Fibroblast of villous mesenchyme (primary cell): ENCODE measurements around the gene C6orf89. TPM values are rescaled to one million over a fixed set of nuclear protein-coding genes. Genes with fewer than 3 reads are reported as not detected.
"Not testable (repeated sequence)": the region's sequence is repeated elsewhere in the genome, so short reads cannot be mapped to it uniquely, and the experiment has no call there.

Experiments used
- DNase-seq: peaks from one replicate; pipeline ENCODE4 v3.0.0-alpha.2; 2010; ENCODE audit warnings: low read depth
- H3K4me3 ChIP-seq: 2 replicates; pipeline ENCODE4 v1.5.1; 2011; ENCODE audit warnings: low read depth, mild to moderate bottlenecking, low read length
- total RNA-seq: library from RNA; depleted of rRNA; stranded (reverse); fragments of >200 nt; gene quantifications from 2 replicates; pipeline ENCODE4 v1.2.3, GENCODE V29; 2012
- TF ChIP-seq, protein P1 (sequence below): IDR thresholded peaks from 2 replicates; pipeline ENCODE4 v1.5.1; 2012; ENCODE audit warnings: low read depth, mild to moderate bottlenecking, low read length; ENCODE audit not compliant: insufficient read depth

Gene C6orf89
- total RNA-seq, 1 donor = 63.9 TPM

DNA sequence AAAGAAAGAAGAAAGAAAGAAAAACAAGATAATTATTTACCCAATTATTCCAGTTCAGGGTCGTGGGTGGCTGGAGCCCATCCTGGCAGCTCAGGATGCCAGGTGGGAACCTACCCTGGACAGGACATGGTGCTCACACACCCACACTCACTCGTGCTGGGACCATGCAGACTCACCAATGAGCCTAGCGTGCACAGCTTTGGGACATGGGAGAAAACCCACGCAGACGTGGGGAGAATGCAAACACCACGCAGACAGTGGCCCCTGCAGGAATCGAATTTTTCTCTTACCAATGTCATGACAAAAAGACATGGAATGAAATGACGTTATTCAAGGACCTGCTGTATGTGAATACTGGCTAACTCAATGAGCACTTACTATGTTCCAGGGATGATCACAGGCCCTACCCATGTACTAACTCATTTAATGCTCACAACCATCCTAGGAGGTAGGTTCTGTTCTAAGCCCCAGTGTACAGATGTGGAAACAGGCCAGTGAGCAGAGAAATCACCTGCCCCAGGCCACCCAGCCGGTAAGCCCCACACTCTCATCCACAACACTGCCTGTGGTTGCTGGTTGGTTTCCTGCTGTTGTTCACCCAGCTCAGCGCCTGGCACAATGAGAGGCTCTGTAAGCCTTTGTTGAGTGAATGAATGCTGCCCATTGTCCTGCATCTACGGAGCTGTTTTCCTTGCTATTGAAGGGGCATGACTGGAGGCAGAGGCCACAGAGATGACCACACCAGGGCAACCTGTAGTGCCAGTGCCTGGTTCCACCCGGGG is 62.0 kb downstream of the C6orf89 start:
- no peak for DNase-seq
- TF ChIP-seq, protein P1, sequence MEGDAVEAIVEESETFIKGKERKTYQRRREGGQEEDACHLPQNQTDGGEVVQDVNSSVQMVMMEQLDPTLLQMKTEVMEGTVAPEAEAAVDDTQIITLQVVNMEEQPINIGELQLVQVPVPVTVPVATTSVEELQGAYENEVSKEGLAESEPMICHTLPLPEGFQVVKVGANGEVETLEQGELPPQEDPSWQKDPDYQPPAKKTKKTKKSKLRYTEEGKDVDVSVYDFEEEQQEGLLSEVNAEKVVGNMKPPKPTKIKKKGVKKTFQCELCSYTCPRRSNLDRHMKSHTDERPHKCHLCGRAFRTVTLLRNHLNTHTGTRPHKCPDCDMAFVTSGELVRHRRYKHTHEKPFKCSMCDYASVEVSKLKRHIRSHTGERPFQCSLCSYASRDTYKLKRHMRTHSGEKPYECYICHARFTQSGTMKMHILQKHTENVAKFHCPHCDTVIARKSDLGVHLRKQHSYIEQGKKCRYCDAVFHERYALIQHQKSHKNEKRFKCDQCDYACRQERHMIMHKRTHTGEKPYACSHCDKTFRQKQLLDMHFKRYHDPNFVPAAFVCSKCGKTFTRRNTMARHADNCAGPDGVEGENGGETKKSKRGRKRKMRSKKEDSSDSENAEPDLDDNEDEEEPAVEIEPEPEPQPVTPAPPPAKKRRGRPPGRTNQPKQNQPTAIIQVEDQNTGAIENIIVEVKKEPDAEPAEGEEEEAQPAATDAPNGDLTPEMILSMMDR = no peak
- H3K4me3 ChIP-seq = no peak overlapping the region

DNA sequence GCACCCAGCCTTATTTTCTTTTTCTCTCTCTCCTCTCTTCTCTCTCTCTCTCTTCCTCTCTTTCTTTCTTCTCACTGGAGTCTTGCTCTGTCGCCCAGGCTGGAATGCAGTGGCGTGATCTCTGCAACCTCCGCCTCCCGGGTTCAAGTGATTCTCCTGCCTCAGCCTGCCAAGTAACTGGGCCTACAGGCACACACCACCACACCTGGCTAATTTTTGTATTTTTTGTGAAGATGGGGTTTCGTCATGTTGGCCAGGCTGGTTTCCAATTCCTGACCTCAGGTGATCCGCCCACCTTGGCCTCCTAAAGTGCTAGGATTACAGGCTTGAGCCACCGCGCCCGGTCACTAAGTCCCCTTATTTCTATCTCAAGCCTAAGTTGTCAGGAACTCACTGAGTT is 63.3 kb downstream of the C6orf89 start:
- DNase-seq, H3K4me3 ChIP-seq: not testable (repeated sequence)

DNA sequence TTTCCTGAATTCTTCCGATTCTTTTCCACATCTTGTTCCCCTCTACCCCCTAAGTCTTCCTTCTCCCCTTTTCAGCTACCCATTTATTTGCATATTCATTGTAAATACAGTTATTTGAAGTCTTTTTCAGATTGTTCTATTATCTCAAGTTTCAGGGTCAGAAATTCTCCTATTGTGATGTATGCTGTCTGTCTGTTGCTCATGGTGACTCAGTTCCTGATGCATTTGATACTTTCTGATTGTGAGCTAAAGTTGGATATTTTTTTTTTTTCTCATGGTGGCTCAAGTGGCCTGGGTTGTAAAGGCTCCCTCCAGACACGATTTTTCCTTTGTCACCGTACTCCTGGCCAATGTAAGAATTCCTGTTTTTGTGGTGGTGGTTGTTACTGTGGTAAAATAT is 63.9 kb downstream of the C6orf89 start:
- DNase-seq = no peak
- TF ChIP-seq, protein P1 = no peak
- H3K4me3 ChIP-seq = no peak overlapping the region

DNA sequence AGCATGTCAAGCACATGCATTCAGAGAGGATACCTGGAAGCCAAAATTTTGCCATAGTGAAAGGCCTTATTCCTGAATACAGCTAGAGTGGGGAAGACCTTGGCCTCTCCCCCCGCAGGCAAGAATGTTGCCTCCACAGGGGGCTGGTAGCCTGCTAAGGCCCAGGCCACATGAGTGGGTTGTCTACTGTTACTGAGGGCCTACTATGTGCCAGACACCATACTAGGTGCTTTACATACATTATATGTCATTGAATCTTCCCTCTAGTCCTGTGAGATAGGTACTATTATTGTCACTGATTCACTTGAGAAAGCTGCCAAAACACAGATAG is 68.1 kb downstream of the C6orf89 start:
- TF ChIP-seq, protein P1 = no peak
- DNase-seq = no peak
- H3K4me3 ChIP-seq = no peak overlapping the region

DNA sequence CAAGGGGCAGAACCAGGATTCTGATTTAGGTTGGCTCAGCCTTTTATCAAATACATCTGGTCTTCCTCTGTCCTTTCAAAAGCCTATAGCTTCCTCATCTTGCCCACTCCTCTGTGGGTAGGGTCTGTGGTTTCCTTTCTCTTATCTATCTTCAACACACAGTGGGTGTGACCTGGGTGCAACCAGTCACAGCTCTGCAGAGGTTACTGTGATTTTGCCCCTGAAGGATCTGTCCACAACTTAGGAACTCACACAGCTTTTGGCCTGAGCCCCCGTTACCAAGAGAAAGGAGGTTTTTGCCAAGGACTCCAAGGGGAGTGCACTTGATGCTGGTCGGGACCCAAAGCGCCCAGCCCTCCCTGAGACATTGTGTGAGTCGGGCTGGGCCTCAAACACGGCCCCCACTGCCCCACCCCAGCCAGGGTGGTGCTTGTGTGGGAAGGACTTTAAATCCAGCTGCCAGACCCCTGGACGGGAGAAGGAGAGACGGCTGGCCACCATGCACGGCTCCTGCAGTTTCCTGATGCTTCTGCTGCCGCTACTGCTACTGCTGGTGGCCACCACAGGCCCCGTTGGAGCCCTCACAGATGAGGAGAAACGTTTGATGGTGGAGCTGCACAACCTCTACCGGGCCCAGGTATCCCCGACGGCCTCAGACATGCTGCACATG is 68.6 kb downstream of the C6orf89 start, which contains the start of gene PI16:
Gene PI16 (plus strand): TSS at position 477 of the 670 bp plus-strand sequence. CDS start 23 bp downstream, at position 500.
- H3K4me3 ChIP-seq = no peak within 1 kb of the TSS
- TF ChIP-seq, protein P1 = no peak
- no peak for DNase-seq

DNA sequence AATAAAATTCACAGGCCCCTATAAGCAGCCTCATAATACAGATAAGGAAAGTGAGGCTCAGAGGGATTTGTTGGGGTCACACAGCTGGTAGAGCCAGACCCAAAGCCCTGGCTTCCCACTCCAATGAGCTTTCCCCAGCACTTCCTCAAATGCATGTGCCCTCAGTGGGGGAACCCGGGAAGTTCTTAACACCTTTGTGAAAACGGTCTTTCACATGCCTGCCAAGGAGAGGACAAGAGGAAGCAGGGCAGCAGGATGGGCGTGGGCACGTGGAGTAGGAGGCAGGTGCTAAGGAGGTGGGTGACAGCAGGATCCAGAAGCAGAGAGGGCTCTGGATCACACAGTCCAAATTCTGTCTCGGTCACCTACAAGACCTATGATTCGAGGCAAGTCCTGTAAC is 69.4 kb downstream of the C6orf89 start:
- no peak for DNase-seq
- TF ChIP-seq, protein P1 = no peak
- no peak overlapping the region for H3K4me3 ChIP-seq

DNA sequence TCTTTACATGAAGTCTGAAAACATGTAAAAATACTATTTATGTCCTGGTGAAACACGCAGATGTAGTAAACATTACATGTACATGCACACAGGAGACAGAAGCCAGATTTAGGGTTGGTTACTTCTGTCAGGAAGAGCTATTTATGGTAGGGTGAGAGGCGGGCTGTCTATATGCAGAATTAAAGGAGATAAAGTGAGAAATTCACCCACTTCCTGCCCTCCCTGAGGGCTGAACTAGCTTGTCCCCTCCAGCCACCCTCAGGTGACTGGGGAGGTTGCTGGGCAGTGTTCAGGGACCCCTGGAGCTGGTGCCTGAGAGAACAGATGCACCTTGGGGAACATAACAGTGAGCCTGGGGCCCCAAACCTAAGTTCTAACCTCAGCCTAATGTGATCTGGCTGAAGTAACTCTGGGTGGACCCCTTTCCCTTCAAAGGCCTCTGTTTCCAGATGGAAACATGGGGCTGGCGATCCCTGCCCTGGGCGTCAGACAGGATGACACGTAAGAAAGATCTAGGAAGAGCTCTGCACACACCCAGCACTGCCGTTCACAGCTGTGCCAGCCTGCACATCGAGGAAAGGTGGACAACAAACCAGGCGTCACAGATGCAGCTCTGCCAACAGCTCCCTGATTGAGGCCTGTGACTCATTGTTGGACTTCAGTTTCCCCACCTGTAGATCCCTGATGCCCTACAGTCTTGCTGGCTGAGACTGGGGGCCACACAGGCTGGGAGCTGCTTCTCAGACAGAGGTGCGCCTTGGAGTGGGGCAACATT is 70.1 kb downstream of the C6orf89 start:
- TF ChIP-seq, protein P1 = no peak
- DNase-seq = no peak
- H3K4me3 ChIP-seq = no peak overlapping the region
